Lower leg skin (tissue), 3 donors: ENCODE data around the gene CNTNAP4.

Source experiments
- POLR2A ChIP-seq, 2 donors: fragments of 450-650 bp; IDR thresholded peaks; one replicate each; pipeline ENCODE4 v1.6.1; 2016 to 2017; ENCODE audit warnings: antibody characterized with exemption in 2 of 2, mild to moderate bottlenecking in 1 of 2, moderate library complexity in 1 of 2
- TF ChIP-seq, protein P1 (sequence below), 3 donors: fragments of 450-650 bp; IDR thresholded peaks; one replicate each; pipeline ENCODE4 v1.5.1; 2016; ENCODE audit warnings: antibody characterized with exemption in 3 of 3, mild to moderate bottlenecking in 3 of 3, moderate library complexity in 2 of 3

DNA sequence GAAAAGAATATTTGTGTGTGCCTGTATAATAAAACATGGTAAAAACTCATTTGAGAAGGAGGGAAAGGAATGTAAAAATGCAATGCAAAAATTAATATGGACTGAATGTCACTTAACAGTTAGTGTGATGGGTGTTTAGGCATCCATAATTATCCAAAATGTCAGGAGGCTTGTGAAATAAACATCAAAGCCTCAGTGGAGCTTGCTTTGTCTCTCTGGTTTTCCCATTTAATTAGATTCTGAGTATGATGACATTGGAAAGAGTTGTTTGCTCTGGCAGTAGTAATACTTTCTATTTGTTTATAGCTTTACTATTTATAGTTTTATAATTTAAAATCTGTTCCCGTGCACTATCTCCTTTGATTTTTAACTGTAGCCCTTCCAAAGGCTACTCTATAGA, 51.9 kb downstream of the CNTNAP4 start:
- no peak for TF ChIP-seq POLR2A (IDR thresholded peaks at IDR 0.05)
- TF ChIP-seq, protein P1, sequence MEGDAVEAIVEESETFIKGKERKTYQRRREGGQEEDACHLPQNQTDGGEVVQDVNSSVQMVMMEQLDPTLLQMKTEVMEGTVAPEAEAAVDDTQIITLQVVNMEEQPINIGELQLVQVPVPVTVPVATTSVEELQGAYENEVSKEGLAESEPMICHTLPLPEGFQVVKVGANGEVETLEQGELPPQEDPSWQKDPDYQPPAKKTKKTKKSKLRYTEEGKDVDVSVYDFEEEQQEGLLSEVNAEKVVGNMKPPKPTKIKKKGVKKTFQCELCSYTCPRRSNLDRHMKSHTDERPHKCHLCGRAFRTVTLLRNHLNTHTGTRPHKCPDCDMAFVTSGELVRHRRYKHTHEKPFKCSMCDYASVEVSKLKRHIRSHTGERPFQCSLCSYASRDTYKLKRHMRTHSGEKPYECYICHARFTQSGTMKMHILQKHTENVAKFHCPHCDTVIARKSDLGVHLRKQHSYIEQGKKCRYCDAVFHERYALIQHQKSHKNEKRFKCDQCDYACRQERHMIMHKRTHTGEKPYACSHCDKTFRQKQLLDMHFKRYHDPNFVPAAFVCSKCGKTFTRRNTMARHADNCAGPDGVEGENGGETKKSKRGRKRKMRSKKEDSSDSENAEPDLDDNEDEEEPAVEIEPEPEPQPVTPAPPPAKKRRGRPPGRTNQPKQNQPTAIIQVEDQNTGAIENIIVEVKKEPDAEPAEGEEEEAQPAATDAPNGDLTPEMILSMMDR (IDR thresholded peaks at IDR 0.05), result no peak
